Spleen (tissue), 7 donors: ENCODE results near the gene PVRIG.
A peak's percentile ranks its signal among the peaks of the same experiment; 100 is the strongest.
"Not testable (repeated sequence)": the region's sequence is repeated elsewhere in the genome, so short reads cannot be mapped to it uniquely, and the experiment has no call there.

Experiments
- CTCF ChIP-seq, 11 experiments: fragments of 200-600 bp in 7 of 11; fragments of 450-650 bp in 4 of 11; sonication (generic) in 4 of 11; IDR thresholded peaks in 8 of 11; conservative IDR thresholded peaks in 3 of 11; 1 replicate in 7 of 11; 2 replicates in 4 of 11; pipeline versions ENCODE4 v1.4.0 to v1.8.0; 2016 to 2021; ENCODE audit warnings: antibody characterized with exemption in 11 of 11, inconsistent platforms in 4 of 11, mild to moderate bottlenecking in 1 of 11
- POLR2AphosphoS5 ChIP-seq, 3 donors: sonication (generic); formaldehyde crosslinking; IDR thresholded peaks; one replicate each; pipeline ENCODE4 v1.5.1; 2017; ENCODE audit warnings: antibody characterized with exemption in 3 of 3
- donor health status: DM: no; HTN: no; CAD: no; lungs with moderate emphysema.
- donor health status: DM: no; HTN: no; CAD: no.
- donor health status: DM: no; HTN: no; CAD: no.

GRCh38 chr7:100192281-100192862 lies 27.4 kb upstream of the PVRIG start:
- TF ChIP-seq POLR2AphosphoS5 (IDR thresholded peaks at IDR 0.05), result peak in 1 of 3 donors; percentile 72
- TF ChIP-seq CTCF (IDR thresholded peaks at IDR 0.05 in 8 of 11, conservative IDR thresholded peaks at IDR 0.05 in 3 of 11), result not testable (repeated sequence)
